ENCODE data around the gene TNFAIP2. TPM values are rescaled to one million over a fixed set of nuclear protein-coding genes. Genes with fewer than 3 reads are reported as not detected.

The TNFAIP2 gene
- polyA plus RNA-seq, 1 donor: 39.8 TPM

DNA sequence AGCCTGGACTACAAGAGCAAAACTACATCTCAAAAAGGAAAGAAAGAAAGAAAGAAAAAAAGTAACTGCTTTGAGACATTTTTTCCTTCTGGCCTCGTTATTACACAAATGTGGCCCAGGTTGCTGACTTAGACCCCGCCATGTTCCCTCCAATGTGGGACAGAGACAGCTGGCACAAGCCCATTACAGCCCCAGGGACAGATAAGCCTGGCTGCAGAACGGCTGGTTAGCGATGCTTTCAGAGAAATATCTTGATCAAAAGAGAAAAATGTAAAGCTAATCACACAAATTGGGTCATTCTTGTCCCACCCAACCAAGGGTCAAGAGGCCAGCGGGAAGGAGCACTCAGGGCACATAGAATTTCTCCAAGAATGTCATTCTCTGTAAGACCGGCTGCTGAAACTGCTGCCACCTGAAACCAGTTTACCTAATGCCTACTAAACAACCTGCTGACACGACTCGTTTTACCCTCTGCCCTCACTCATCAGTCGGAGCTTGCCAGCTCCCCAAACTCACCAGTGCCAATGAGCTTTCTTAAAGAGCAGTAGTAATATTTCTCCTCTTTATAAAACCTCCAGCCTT is 63.1 kb downstream of the TNFAIP2 start:
- no peak for DNase-seq (ENCODE audit: low read depth)

Other genes starting within 250 kb of the TNFAIP2 start
- gene AMN, start 200.8 kb upstream of the TNFAIP2 start, polyA plus RNA-seq (ENCODE audit: insufficient read length): 0.16 TPM
- 50.8 TPM for gene CDC42BPB, start 65.9 kb upstream of the TNFAIP2 start, polyA plus RNA-seq (ENCODE audit: insufficient read length)
- gene LBHD2, start 39.3 kb upstream of the TNFAIP2 start, polyA plus RNA-seq (ENCODE audit: insufficient read length): not detected
- 0.80 TPM for gene EXOC3L4, start 28.7 kb upstream of the TNFAIP2 start, polyA plus RNA-seq (ENCODE audit: insufficient read length)
- 205 TPM for gene EIF5, start 210.8 kb downstream of the TNFAIP2 start, polyA plus RNA-seq (ENCODE audit: insufficient read length)

Data from forelimb muscle (tissue), 1 donor.